Lung (tissue), 12 donors: ENCODE measurements around the gene RAE1. TPM values are rescaled to one million over a fixed set of nuclear protein-coding genes. Genes with fewer than 3 reads are reported as not detected.

Experiments
- ATAC-seq: fragments of 200-7000 bp; cut with Tn5 transposase; one replicate; pipeline ENCODE4 v1.9.1; 2020; ENCODE audit warnings: moderate number of reproducible peaks; ENCODE audit not compliant: insufficient read depth, low FRiP score
- DNase-seq, 3 donors: peaks; one replicate each; pipeline ENCODE4 v3.0.0-alpha.2; 2013 to 2017
- H3K27ac ChIP-seq, 2 donors: one replicate each; pipeline ENCODE4 v1.5.1; 2013; ENCODE audit warnings: mild to moderate bottlenecking in 2 of 2, moderate library complexity in 2 of 2, control low read depth in 1 of 2, inconsistent platforms in 1 of 2, low read depth in 1 of 2, low read length in 1 of 2
- H3K27me3 ChIP-seq, 3 donors: one replicate each; pipeline ENCODE4 v1.5.1; 2013; ENCODE audit warnings: low read length in 2 of 3; ENCODE audit not compliant: control insufficient read depth in 3 of 3, insufficient read depth in 3 of 3
- H3K36me3 ChIP-seq, 4 donors: one replicate each; pipeline ENCODE4 v1.5.1; 2013; ENCODE audit warnings: low read length in 4 of 4, mild to moderate bottlenecking in 1 of 4, moderate library complexity in 1 of 4; ENCODE audit not compliant: control insufficient read depth in 4 of 4, insufficient read depth in 4 of 4
- H3K4me1 ChIP-seq, 5 donors: one replicate each; pipeline ENCODE4 v1.5.1; 2013; ENCODE audit warnings: low read length in 5 of 5, mild to moderate bottlenecking in 2 of 5, moderate library complexity in 1 of 5; ENCODE audit not compliant: control insufficient read depth in 5 of 5, insufficient read depth in 5 of 5
- H3K4me3 ChIP-seq: one replicate; pipeline ENCODE4 v1.5.1; 2013; ENCODE audit warnings: mild to moderate bottlenecking, control low read depth, moderate library complexity
- H3K9ac ChIP-seq, 2 donors: one replicate each; pipeline ENCODE4 v1.5.1; 2013; ENCODE audit warnings: low read length in 2 of 2, control low read depth in 1 of 2; ENCODE audit not compliant: insufficient read depth in 1 of 2
- H3K9me3 ChIP-seq, 4 donors: one replicate each; pipeline ENCODE4 v1.5.1; 2013; ENCODE audit warnings: low read length in 3 of 4, mild to moderate bottlenecking in 1 of 4, moderate library complexity in 1 of 4; ENCODE audit not compliant: control insufficient read depth in 4 of 4, insufficient read depth in 3 of 4
- WGBS, 2 donors: extraction: QIAGEN DNeasy Blood & Tissue Kit; methylation state at CpG; one replicate each; pipeline ENCODE4 v1.1.7; 2013; 5-methylcytosine and 5-hydroxymethylcytosine counted together
- polyA plus RNA-seq, 2 donors: library from polyadenylated mRNA; stranded (reverse); fragments of 200-250 nt; gene quantifications; one replicate each; pipeline ENCODE4 v1.2.1, GENCODE V29; 2013
- total RNA-seq, 2 donors: library from RNA; depleted of rRNA in 1 of 2; stranded (reverse); fragments of >200 nt in 1 of 2; gene quantifications; one replicate each; pipeline ENCODE4 v1.2.1, GENCODE V29; 2014 to 2021
- TF ChIP-seq, protein P1 (sequence below): IDR thresholded peaks from 2 replicates; pipeline ENCODE4 v1.5.1; 2012; ENCODE audit warnings: mild to moderate bottlenecking; ENCODE audit errors: control extremely low read depth, extremely low read depth
- donor health status: control.
- donor health status: control.
- donor health status: Bipolar disorder and iron deficiency.
- donor health status: healthy.
- donor health status: DM: yes; HTN: yes; CAD: no.

RAE1 gene
- total and polyA plus RNA-seq, 4 donors, result 9.7 to 31.0 (median 20.7) TPM

DNA sequence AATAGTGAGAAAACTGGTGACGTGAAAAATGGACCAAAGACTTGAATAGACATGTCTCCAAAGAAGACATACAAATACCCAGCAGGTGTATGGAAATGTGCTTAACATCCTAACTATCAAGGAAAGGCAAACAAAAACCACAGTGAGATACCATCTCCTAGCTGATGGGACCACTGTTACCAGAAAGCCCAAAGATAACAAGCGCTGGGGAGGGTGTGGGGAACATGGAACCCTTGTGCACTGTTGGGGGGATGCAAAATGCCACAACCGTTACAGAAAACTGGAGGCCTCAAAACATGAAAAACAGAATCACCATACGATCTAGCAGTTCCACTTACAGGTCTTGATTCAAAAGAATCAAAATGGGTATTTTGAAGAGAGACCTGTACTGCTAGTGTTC is 20.3 kb downstream of the RAE1 start:
- Histone ChIP-seq H3K9me3 (no peaks in the 10 kb centered on the region), H3K4me3 (no peak overlapping the region), H3K9ac (no peak overlapping the region), H3K36me3 (peaks cover 46 to 64% (median 62%) of the 10 kb centered on the region in 4 donors), H3K4me1 (no peaks in the 10 kb centered on the region), H3K27ac (no peak overlapping the region), H3K27me3 (no peaks in the 10 kb centered on the region)
- DNase-seq, result no peak
- no peak for ATAC-seq
- TF ChIP-seq, protein P1, sequence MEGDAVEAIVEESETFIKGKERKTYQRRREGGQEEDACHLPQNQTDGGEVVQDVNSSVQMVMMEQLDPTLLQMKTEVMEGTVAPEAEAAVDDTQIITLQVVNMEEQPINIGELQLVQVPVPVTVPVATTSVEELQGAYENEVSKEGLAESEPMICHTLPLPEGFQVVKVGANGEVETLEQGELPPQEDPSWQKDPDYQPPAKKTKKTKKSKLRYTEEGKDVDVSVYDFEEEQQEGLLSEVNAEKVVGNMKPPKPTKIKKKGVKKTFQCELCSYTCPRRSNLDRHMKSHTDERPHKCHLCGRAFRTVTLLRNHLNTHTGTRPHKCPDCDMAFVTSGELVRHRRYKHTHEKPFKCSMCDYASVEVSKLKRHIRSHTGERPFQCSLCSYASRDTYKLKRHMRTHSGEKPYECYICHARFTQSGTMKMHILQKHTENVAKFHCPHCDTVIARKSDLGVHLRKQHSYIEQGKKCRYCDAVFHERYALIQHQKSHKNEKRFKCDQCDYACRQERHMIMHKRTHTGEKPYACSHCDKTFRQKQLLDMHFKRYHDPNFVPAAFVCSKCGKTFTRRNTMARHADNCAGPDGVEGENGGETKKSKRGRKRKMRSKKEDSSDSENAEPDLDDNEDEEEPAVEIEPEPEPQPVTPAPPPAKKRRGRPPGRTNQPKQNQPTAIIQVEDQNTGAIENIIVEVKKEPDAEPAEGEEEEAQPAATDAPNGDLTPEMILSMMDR, result no peak
- 95 to 96% methylated on average over 4 of the region's 4 CpGs for WGBS, 2 donors

DNA sequence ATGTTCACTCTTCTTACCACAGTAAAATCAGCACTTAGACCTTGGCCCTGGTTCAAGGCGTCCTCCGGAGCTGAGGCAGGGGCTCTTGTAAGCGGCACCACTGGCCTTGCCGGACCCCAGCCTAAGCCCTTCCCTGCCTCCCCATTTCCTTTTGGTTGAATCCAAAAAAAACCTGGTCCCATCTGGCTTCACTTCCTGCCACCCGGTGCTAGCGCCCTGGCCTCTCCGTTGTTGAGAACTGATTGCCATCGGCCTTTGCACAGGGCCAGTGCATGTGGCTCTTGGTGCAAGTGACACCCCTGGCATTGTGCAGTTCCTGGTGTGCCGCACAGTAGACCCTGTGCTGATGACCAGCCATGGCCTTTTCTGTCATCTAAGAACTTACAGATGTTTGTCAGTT is 21.1 kb downstream of the RAE1 start:
- H3K27me3 ChIP-seq, result no peaks in the 10 kb centered on the region
- no peaks in the 10 kb centered on the region for H3K4me1 ChIP-seq
- ATAC-seq (no peak), DNase-seq (no peak)
- TF ChIP-seq, protein P1, result no peak
- no peaks in the 10 kb centered on the region for H3K9me3 ChIP-seq
- H3K9ac ChIP-seq, result no peak overlapping the region
- no peak overlapping the region for H3K27ac ChIP-seq
- WGBS, 2 donors, result 82 to 85% methylated on average over 9 of the region's 9 CpGs
- peaks cover 42 to 64% (median 57%) of the 10 kb centered on the region in 4 donors for H3K36me3 ChIP-seq
- no peak overlapping the region for H3K4me3 ChIP-seq

DNA sequence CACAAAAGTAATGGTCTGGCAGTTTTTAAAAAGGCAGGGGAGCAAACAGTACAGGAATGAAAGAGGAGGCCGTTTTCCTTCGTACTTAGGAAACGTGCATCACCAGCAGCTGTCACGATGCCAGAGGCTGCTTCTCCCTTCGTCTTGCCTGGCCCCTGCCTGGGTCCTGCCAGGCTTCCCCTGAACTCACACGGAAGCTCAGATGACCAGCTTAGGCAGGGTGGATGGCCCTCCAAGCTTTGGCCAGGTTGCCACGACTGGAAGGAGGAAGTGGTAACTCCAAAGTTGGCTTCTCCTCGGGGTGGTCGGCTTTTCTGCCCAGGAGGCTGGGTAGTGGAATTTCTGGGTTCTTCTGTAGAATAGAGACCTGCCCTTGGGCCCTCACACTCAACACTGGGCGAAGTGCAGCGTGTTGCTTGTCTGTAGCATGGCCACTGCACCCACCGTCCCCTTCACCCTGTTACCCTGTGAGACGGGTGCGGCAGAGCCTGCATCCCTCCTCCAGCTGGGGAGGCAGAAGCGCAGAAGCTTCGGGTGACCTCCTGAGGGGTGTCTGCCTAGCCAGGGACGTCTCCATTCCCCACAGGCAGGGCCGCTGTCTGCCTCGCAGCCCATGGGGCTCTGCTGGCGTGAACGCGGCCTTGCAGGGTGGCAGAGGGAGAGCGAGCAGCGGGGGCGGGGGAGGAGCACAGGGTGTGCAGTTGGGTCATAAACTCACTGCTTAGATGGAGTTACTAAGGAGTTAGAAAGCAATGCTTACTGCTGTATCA is 21.7 kb downstream of the RAE1 start:
- WGBS, 2 donors, result 88 to 90% methylated on average over 25 of the region's 25 CpGs
- Histone ChIP-seq H3K36me3 (peaks cover 42 to 66% (median 57%) of the 10 kb centered on the region in 4 donors), H3K4me1 (no peaks in the 10 kb centered on the region), H3K27ac (no peak overlapping the region), H3K4me3 (no peak overlapping the region), H3K27me3 (no peaks in the 10 kb centered on the region), H3K9me3 (no peaks in the 10 kb centered on the region), H3K9ac (no peak overlapping the region)
- DNase-seq (no peak), ATAC-seq (no peak)
- TF ChIP-seq, protein P1, result no peak
